ENCODE results near the gene CLIC3.

The CLIC3 gene

DNA sequence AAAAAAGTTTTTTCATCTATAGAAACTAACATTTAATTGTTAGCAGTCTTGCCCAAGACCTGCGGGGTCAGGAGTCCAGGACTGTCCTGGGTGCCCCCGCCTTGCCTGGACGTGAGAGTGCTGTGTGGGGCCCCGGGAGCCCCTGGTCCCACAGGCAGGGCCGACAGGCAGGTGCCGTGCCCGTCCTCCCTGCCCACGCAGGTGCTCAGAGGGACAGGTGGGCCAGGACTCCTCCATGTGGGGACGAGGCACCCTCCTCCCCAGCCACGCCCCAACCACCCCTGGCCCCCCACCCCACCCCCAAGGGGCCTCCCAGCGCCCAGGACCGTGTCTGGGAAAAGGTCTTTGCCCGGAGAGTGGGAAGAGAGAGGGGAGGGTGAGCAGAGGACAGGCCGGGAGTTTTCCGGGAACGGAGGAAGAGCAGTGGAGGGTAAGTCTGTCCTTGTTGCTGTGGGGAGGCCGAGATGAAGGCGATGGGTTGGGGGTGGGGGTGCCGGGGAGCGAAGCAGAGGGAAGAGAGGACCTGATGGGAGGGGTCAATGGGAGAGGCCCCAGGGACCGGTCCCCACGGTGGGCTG, 47.0 kb downstream of the CLIC3 start:
- no peak for DNase-seq (ENCODE audit: low read depth)
- H3K4me3 ChIP-seq (ENCODE audit: low read length) = peak overlapping the region; percentile 58

DNA sequence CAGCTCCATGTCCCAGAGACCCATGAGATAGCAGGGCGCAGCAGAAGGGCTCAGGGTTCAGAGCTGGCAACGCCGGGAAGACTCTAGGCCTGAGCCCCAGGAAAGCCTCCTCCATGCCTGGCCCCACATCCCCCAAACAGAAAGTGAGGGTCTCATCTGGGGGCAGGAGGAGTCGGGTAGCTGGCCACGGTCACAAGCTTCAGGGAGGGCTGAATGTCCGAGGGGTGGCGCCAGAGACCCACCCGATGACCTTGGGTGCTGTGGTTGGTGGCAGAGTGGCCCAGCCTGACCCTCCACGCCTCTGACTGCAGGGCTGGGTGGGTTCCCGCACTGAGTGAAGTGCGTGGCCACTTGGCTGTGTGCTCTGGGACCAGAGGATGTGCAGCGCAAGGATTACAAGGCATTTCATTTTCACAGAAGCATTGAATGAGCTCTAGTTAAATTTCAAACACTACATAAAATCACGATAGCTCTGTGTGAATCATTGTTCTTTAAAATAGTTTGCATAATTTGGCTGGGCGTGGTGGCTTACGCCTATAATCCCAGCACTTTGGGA, 48.3 kb downstream of the CLIC3 start:
- peak; percentile 49 for DNase-seq (ENCODE audit: low read depth)
- TF ChIP-seq, protein P1, sequence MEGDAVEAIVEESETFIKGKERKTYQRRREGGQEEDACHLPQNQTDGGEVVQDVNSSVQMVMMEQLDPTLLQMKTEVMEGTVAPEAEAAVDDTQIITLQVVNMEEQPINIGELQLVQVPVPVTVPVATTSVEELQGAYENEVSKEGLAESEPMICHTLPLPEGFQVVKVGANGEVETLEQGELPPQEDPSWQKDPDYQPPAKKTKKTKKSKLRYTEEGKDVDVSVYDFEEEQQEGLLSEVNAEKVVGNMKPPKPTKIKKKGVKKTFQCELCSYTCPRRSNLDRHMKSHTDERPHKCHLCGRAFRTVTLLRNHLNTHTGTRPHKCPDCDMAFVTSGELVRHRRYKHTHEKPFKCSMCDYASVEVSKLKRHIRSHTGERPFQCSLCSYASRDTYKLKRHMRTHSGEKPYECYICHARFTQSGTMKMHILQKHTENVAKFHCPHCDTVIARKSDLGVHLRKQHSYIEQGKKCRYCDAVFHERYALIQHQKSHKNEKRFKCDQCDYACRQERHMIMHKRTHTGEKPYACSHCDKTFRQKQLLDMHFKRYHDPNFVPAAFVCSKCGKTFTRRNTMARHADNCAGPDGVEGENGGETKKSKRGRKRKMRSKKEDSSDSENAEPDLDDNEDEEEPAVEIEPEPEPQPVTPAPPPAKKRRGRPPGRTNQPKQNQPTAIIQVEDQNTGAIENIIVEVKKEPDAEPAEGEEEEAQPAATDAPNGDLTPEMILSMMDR (conservative IDR thresholded peaks at IDR 0.05; ENCODE audit: low read length) = peak; percentile 51
- H3K4me3 ChIP-seq (ENCODE audit: low read length) = no peak overlapping the region

More for the DNA sequence above, 47.0 kb downstream of the CLIC3 start:
- TF ChIP-seq, protein P1 (conservative IDR thresholded peaks at IDR 0.05; ENCODE audit: low read length) = no peak

DNA sequence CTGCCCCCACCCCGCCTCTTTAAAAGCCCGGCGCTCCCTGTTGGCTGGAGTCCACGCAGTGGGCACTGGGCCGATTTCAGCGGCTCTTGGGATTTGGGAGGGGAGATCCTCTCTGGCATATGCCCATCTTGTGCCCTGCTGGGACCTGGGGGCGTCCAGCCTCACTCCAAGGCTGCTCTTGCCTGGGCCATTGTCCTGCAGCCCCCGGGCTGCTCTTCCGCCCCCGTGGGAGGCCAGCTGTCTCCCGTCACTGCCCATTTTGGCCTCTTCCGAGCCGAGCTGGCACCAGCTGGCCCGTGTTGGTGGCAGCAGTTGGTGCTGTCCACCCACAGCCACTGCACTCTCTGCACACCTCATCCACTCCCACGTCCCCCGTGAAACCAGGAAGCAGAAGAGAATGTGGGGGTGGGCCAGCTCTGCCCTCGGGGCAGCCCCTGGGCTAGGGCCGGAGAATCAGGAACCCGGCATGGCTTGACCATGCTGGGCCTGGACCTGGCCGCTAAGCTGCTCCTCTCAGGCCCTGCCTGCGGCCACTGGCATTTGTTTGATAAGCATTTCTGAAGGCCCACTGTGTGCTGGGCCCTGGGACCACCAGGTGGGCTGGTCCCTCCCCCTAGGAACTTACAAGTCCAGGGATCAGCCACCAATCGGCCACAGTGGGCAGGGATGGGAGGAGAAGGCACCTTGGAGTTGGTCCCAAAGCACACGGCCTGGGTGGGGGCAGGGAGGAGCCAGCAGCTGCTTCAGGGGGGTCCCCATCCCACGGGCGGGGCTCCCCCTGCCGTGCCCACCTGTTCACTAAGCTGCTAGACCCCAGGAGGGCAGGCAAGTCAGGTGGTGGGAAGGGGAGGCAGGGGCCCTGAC, 49.1 kb downstream of the CLIC3 start:
- DNase-seq (ENCODE audit: low read depth) = no peak
- TF ChIP-seq, protein P1 (conservative IDR thresholded peaks at IDR 0.05; ENCODE audit: low read length) = no peak
- no peak overlapping the region for H3K4me3 ChIP-seq (ENCODE audit: low read length)

DNA sequence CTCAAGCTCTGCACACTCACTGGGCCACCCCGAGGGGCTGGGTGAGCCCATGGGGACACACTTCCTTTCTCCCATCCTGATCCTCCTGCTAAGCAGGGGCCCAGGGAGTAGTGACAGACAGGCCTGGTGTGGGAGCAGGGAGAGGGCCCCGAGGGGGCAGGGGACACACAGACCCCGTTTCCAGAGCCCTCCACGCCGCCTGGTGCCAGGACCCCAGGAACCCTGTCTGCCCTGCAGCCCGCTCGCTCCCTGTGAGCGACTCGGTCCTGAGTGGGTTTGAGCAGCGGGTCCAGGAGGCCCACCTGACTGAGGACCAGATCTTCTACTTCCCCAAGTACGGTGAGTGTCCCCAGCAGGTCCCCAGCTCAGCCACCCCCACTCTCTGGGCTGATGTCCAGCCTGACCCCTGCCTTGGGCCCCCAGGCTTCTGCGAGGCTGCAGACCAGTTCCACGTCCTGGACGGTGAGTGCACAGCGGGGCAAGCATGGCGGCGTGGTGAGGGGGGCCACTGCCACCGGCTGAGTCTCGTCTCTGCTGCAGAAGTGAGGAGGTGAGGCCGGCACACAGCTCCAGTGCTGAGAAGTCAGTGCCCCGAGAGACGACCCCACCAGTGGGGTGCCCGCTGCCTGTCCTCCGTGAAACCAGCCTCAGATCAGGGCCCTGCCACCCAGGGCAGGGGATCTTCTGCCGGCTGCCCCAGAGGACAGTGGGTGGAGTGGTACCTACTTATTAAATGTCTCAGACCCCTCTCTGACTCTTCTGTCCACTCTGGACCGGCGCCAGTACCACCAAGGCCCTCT, 49.9 kb downstream of the CLIC3 start:
- DNase-seq (ENCODE audit: low read depth) = no peak
- TF ChIP-seq, protein P1 (conservative IDR thresholded peaks at IDR 0.05; ENCODE audit: low read length) = no peak
- no peak overlapping the region for H3K4me3 ChIP-seq (ENCODE audit: low read length)

DNA sequence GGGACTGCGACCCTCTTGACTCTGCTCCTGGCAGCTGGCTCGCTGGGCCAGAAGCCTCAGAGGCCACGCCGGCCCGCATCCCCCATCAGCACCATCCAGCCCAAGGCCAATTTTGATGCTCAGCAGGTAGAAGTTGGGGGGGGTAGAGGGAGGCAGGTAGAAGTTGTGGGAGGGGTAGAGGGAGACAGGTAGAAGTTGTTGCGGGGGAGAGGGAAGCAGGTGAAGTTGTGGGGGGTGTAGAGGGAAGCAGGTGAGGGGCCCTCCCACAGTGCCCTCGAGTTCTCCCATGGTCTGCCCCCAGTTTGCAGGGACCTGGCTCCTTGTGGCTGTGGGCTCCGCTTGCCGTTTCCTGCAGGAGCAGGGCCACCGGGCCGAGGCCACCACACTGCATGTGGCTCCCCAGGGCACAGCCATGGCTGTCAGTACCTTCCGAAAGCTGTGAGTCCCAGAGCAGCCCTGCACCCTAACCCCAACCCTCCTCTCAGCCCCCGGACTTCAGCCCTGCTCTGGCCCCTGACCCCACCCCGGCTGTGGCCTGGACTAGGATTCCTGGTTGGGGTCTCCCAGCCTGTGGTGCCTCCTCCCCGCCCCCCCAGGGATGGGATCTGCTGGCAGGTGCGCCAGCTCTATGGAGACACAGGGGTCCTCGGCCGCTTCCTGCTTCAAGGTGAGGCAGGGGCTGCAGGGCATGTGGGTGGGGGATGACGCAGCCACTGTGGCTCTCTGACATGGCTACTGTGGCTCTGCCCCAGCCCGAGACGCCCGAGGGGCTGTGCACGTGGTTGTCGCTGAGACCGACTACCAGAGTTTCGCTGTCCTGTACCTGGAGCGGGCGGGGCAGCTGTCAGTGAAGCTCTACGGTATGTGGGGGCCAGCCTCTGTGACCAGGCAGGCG, 50.8 kb downstream of the CLIC3 start:
- DNase-seq (ENCODE audit: low read depth) = no peak
- no peak overlapping the region for H3K4me3 ChIP-seq (ENCODE audit: low read length)
- TF ChIP-seq, protein P1 (conservative IDR thresholded peaks at IDR 0.05; ENCODE audit: low read length) = no peak
